Gastroesophageal sphincter (tissue), 4 donors: ENCODE results near the gene FURIN. TPM values are rescaled to one million over a fixed set of nuclear protein-coding genes. Genes with fewer than 3 reads are reported as not detected.
"Not testable (repeated sequence)": the region's sequence is repeated elsewhere in the genome, so short reads cannot be mapped to it uniquely, and the experiment has no call there.

ENCODE experiments used
- ATAC-seq: fragments of 150-250 bp; one replicate; pipeline ENCODE4 v1.9.1; 2016; ENCODE audit warnings: mild to moderate bottlenecking, moderate library complexity
- H3K27ac ChIP-seq, 4 donors: fragments of 200-600 bp; sonication (generic) in 3 of 4; 1 replicate in 3 of 4; 2 replicates in 1 of 4; pipeline ENCODE4 v1.5.1; 2016 to 2019
- H3K27me3 ChIP-seq: fragments of 200-600 bp; sonication (generic); one replicate; pipeline ENCODE4 v1.5.1; 2019
- H3K36me3 ChIP-seq, 2 donors: fragments of 200-600 bp; sonication (generic); one replicate each; pipeline ENCODE4 v1.5.1; 2019; ENCODE audit warnings: control low read depth in 1 of 2
- H3K4me1 ChIP-seq, 3 donors: fragments of 200-600 bp; sonication (generic); 1 replicate in 2 of 3; 2 replicates in 1 of 3; pipeline ENCODE4 v1.5.1; 2016 to 2019; ENCODE audit warnings: control low read depth in 2 of 3
- H3K4me3 ChIP-seq, 2 donors: fragments of 200-600 bp; sonication (generic); one replicate each; pipeline ENCODE4 v1.5.1; 2019; ENCODE audit warnings: mild to moderate bottlenecking in 1 of 2, moderate library complexity in 1 of 2
- H3K9me3 ChIP-seq, 3 donors: fragments of 200-600 bp; sonication (generic); one replicate each; pipeline ENCODE4 v1.5.1; 2017 to 2019; ENCODE audit warnings: control low read depth in 2 of 3
- EP300 ChIP-seq: sonication (generic); formaldehyde crosslinking; IDR thresholded peaks from one replicate; pipeline ENCODE4 v1.6.1; 2017; ENCODE audit warnings: antibody characterized with exemption, mild to moderate bottlenecking
- POLR2A ChIP-seq, 2 donors: fragments of 450-650 bp; IDR thresholded peaks; one replicate each; pipeline ENCODE4 v1.6.1; 2017; ENCODE audit warnings: antibody characterized with exemption in 2 of 2, mild to moderate bottlenecking in 2 of 2, moderate library complexity in 1 of 2
- POLR2AphosphoS5 ChIP-seq: sonication (generic); formaldehyde crosslinking; IDR thresholded peaks from one replicate; pipeline ENCODE4 v1.6.1; 2017; ENCODE audit warnings: antibody characterized with exemption
- WGBS, 2 donors: methylation state at CpG; one replicate each; pipeline ENCODE4 v1.1.5; 2018; ENCODE audit warnings: low coverage in 1 of 2; 5-methylcytosine and 5-hydroxymethylcytosine counted together
- total RNA-seq, 4 donors: library from RNA; depleted of rRNA; stranded (reverse); fragments of >200 nt; gene quantifications; one replicate each; pipeline ENCODE4 v1.1.0, GENCODE V29; 2016
- TF ChIP-seq, protein P1 (sequence below), 4 experiments: fragments of 200-600 bp in 2 of 4; fragments of 450-650 bp in 2 of 4; sonication (generic) in 1 of 4; IDR thresholded peaks; one replicate each; pipeline ENCODE4 v1.5.1; 2017 to 2019; ENCODE audit warnings: antibody characterized with exemption in 4 of 4, mild to moderate bottlenecking in 2 of 4, moderate library complexity in 2 of 4

FURIN gene
- total RNA-seq, 4 donors from 2014 or later, result 34.1 to 75.4 (median 59.8) TPM

DNA sequence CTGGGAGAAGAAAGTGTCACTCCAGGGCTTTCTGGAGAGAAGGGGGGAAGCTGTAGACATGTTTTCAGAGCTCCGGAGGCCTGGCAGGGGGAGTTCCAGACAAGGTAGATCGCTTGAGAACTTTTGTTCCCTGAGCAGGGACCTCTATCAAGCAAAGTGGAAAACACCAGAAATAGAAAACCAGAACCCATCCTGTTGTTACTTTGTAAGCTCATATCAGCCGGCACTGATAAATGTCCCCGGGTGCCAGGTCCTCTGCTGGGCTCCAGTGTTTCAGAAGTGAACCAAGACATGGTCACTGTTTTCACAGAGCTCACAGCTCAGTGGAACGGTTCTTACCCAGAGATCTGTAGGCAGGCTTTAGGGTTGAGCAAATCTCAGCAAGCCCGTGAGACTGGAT, 50.4 kb downstream of the FURIN start:
- no peak for ATAC-seq
- Histone ChIP-seq H3K9me3 (no peaks in the 10 kb centered on the region), H3K4me3 (no peak overlapping the region), H3K27ac (no peak overlapping the region), H3K27me3 (no peaks in the 10 kb centered on the region), H3K36me3 (peaks cover 0 to 85% of the 10 kb centered on the region in 2 donors), H3K4me1 (no peaks in the 10 kb centered on the region)
- WGBS, 2 donors, result 80 to 88% methylated on average over 3 to 4 of the region's 6 CpGs
- no peak for TF ChIP-seq POLR2A (IDR thresholded peaks at IDR 0.05)
- TF ChIP-seq, protein P1, sequence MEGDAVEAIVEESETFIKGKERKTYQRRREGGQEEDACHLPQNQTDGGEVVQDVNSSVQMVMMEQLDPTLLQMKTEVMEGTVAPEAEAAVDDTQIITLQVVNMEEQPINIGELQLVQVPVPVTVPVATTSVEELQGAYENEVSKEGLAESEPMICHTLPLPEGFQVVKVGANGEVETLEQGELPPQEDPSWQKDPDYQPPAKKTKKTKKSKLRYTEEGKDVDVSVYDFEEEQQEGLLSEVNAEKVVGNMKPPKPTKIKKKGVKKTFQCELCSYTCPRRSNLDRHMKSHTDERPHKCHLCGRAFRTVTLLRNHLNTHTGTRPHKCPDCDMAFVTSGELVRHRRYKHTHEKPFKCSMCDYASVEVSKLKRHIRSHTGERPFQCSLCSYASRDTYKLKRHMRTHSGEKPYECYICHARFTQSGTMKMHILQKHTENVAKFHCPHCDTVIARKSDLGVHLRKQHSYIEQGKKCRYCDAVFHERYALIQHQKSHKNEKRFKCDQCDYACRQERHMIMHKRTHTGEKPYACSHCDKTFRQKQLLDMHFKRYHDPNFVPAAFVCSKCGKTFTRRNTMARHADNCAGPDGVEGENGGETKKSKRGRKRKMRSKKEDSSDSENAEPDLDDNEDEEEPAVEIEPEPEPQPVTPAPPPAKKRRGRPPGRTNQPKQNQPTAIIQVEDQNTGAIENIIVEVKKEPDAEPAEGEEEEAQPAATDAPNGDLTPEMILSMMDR (IDR thresholded peaks at IDR 0.05), result no peak
- TF ChIP-seq EP300, result no peak
- TF ChIP-seq POLR2AphosphoS5, result no peak

DNA sequence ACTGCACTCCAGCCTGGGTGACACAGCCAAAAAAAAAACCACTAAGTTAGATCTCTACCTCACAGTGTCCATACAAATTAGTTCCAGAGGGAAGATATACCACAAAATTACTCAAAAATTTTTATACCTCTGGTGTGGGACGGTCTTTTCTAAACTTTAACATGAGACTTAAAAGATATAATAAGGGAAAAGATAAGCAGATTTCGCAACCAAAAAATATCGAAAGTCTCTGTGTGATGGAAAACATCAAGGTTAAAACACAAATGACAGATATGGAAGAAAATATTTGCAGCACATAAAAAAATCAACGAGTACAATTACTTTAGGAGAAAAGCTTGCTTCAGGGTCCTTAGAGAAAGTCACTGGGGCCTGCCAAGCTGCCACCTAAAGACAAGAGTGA, 53.5 kb downstream of the FURIN start:
- Histone ChIP-seq H3K4me3 (no peak overlapping the region), H3K36me3 (peaks cover 0 to 54% of the 10 kb centered on the region in 2 donors), H3K9me3 (no peaks in the 10 kb centered on the region), H3K4me1 (no peaks in the 10 kb centered on the region), H3K27ac (no peak overlapping the region), H3K27me3 (no peaks in the 10 kb centered on the region)
- 94 to 95% methylated on average over 2 to 4 of the region's 4 CpGs for WGBS, 2 donors
- ATAC-seq, result no peak
- TF ChIP-seq POLR2AphosphoS5 (no peak), EP300 (no peak), POLR2A (IDR thresholded peaks at IDR 0.05) (no peak)
- TF ChIP-seq, protein P1 (IDR thresholded peaks at IDR 0.05), result no peak

DNA sequence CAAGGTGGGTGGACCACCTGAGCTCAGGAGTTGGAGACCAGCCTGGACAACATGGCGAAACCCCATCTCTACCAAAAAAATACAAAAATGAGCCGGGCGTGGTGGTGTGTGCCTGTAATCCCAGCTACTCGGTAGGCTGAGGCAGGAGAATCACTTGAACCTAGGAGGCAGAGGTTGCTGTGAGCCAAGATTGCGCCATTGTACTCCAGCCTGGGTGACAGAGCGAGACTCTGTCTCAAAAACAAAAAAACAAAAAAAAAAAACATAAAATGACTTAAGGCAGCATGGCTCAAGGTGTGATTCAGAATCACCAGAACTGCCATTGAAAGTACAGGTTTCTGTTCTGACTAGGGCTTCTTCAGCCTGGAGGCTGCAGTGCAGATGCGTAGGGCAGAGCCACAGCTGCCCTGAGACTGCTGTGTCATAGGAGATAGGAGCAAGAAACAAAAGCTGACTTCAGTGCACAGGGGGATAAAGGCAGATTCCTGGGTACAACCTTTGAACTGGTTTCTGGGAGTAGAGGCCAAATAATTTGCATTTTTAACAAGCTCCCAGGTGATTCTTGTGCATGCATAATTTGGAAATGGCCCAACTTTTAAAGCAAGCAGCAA, 54.4 kb downstream of the FURIN start:
- H3K9me3 ChIP-seq, ATAC-seq, H3K4me3 ChIP-seq, H3K27me3 ChIP-seq, H3K27ac ChIP-seq, H3K4me1 ChIP-seq: not testable (repeated sequence)
- WGBS, 2 donors, result 84 to 100% methylated on average over 2 to 5 of the region's 7 CpGs
- peaks cover 0 to 45% of the 10 kb centered on the region in 2 donors for H3K36me3 ChIP-seq

DNA sequence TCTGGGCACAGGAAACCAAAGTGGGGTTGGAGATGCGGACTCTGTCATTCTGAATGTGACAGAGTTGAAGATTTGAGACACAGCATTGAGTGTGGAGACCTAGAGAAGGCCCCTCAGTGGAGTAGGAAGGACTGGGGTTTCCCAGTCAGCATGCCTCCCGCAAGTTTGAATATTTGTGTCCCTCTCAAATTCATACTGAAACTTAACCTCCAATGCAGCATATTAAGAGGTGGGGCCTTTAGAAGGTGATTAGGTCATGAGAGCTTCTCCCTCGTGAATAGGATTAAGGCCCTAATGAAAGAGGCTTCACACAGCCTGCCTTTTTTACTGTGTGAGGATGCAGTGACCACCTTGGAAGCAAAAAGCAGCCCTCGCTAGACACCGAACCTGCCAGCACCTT, 56.0 kb downstream of the FURIN start:
- peaks cover 0 to 29% of the 10 kb centered on the region in 2 donors for H3K36me3 ChIP-seq
- no peak for TF ChIP-seq EP300
- TF ChIP-seq POLR2A (IDR thresholded peaks at IDR 0.05), result no peak
- TF ChIP-seq POLR2AphosphoS5, result no peak
- TF ChIP-seq, protein P1 (IDR thresholded peaks at IDR 0.05), result no peak
- no peak for ATAC-seq
- no peak overlapping the region for H3K27ac ChIP-seq
- 81 to 83% methylated on average over 5 of the region's 5 CpGs for WGBS, 2 donors
- no peaks in the 10 kb centered on the region for H3K27me3 ChIP-seq
- H3K4me1 ChIP-seq, result peaks cover 0 to 4% (median 0%) of the 10 kb centered on the region in 3 donors
- no peak overlapping the region for H3K4me3 ChIP-seq
- no peaks in the 10 kb centered on the region for H3K9me3 ChIP-seq

DNA sequence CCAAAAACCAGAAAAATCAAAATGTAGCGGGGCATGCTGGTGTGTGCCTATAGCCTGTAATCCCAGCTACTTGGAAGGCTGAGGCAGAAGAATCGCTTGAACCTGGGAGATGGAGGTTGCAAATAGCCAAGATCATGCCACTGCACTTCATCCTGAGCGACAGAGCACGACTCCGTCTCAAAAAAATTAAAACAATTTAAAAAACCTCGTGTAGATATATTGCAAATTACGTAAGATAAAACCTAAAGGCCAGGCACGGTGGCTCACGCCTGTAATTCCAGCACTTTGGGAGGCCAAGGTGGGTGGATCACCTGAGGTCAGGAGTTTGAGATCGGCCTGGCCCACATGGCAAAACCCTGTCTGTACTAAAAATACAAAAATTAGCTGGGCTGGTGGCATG, 58.4 kb downstream of the FURIN start:
- not testable (repeated sequence) for H3K27ac ChIP-seq, H3K36me3 ChIP-seq, H3K27me3 ChIP-seq, H3K4me3 ChIP-seq, ATAC-seq, H3K9me3 ChIP-seq
- WGBS, 2 donors, result 84 to 92% methylated on average over 9 to 10 of the region's 10 CpGs
- peaks cover 0 to 24% (median 10%) of the 10 kb centered on the region in 3 donors for H3K4me1 ChIP-seq

DNA sequence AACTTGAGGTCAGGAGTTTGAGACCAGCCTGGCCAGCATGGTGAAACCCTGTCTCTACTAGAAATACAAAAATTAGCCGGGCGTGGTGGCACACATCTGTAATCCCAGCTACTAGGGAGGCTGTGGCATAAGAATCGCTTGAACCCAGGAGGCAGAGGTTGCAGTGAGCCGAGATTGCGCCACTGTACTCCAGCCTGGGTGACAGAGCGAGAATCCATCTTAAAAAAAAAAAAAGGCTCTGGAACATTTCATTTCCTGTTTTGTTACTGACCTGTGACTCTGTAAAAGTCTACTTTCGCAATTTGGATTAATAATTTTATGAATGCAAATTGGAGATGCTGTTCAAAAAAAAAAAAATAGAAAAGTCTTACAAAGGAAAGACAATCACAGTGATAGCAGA, 59.7 kb downstream of the FURIN start:
- not testable (repeated sequence) for H3K27me3 ChIP-seq, H3K9me3 ChIP-seq, H3K4me3 ChIP-seq, ATAC-seq, H3K36me3 ChIP-seq, H3K27ac ChIP-seq
- 77 to 83% methylated on average over 1 to 7 of the region's 7 CpGs for WGBS, 2 donors
- peaks cover 0 to 37% (median 15%) of the 10 kb centered on the region in 3 donors for H3K4me1 ChIP-seq
